ENCODE data around the gene CDH2. TPM values are rescaled to one million over a fixed set of nuclear protein-coding genes. Genes with fewer than 3 reads are reported as not detected.

CDH2 gene
- polyA plus RNA-seq, 1 donor from 2014 or later, result 199 TPM

DNA sequence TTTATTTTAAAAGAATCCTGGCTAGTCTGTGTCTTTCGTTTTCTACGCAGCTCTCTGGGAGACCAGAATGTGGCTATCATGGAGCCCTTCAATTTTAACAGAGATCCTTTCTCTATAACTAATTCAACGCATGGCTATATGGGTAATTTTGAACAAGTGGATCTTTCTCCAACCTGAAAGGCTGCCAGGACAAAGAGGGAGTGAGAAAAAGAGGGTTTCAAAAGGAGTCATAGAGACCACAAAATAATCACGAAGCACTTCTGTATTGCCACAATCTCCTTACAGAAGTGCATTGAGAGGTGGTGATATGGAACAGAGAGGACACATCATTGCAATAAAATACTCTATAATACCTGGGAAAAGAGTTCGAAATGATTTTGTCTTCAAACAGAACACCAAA, 21.7 kb upstream of the CDH2 start:
- Histone ChIP-seq H2AFZ (ENCODE audit: low read depth, low read length) (no peak overlapping the region), H3K9ac (ENCODE audit: low read length) (no peak overlapping the region), H3F3A (ENCODE audit: insufficient read depth, low read length, poor library complexity, severe bottlenecking) (no peaks in the 10 kb centered on the region), H3K27ac (ENCODE audit: low read length) (no peak overlapping the region), H4K20me1 (ENCODE audit: insufficient read depth) (no peaks in the 10 kb centered on the region), H3K9me3 (ENCODE audit: low read length) (no peaks in the 10 kb centered on the region), H3K4me3 (ENCODE audit: low read length) (no peak overlapping the region), H3K4me2 (ENCODE audit: low read length) (no peak overlapping the region), H3K36me3 (ENCODE audit: insufficient read depth, low read length) (no peaks in the 10 kb centered on the region), H3K79me2 (replicated peaks; ENCODE audit: insufficient read depth, low read length) (no peaks in the 10 kb centered on the region), H3K27me3 (ENCODE audit: insufficient read depth, low read depth, low read length) (no peaks in the 10 kb centered on the region), H3K9me2 (ENCODE audit: insufficient read depth, low read length) (no peaks in the 10 kb centered on the region)
- no peak for TF ChIP-seq MXI1 (conservative IDR thresholded peaks at IDR 0.05; ENCODE audit: poor library complexity, severe bottlenecking)
- TF ChIP-seq RAD21 (conservative IDR thresholded peaks at IDR 0.05), result no peak
- TF ChIP-seq SMC3 (conservative IDR thresholded peaks at IDR 0.05; ENCODE audit: poor library complexity), result no peak
- no peak for TF ChIP-seq REST (IDR thresholded peaks at IDR 0.05; ENCODE audit: borderline replicate concordance)
- no peak for TF ChIP-seq TAF1 (IDR thresholded peaks at IDR 0.05; ENCODE audit: low read depth)
- no peak for TF ChIP-seq CTCF (IDR thresholded peaks at IDR 0.05; ENCODE audit: poor library complexity, severe bottlenecking)
- no peak for TF ChIP-seq POLR2AphosphoS5 (IDR thresholded peaks at IDR 0.05)
- TF ChIP-seq EP300 (conservative IDR thresholded peaks at IDR 0.05; ENCODE audit: poor library complexity, severe bottlenecking), result no peak
- TF ChIP-seq EZH2 (IDR thresholded peaks at IDR 0.05; ENCODE audit: borderline replicate concordance, insufficient read depth, low read length, poor library complexity, severe bottlenecking), result no peak

- Histone ChIP-seq H2AFZ (ENCODE audit: low read depth, low read length) (no peak overlapping the region), H3K79me2 (replicated peaks; ENCODE audit: insufficient read depth, low read length) (no peaks in the 10 kb centered on the region), H3K36me3 (ENCODE audit: insufficient read depth, low read length) (no peaks in the 10 kb centered on the region), H3K4me2 (ENCODE audit: low read length) (no peak overlapping the region), H3K27me3 (ENCODE audit: insufficient read depth, low read depth, low read length) (no peaks in the 10 kb centered on the region), H4K20me1 (ENCODE audit: insufficient read depth) (no peaks in the 10 kb centered on the region), H3K9ac (ENCODE audit: low read length) (no peak overlapping the region), H3F3A (ENCODE audit: insufficient read depth, low read length, poor library complexity, severe bottlenecking) (no peaks in the 10 kb centered on the region), H3K4me3 (ENCODE audit: low read length) (no peak overlapping the region), H3K9me2 (ENCODE audit: insufficient read depth, low read length) (no peaks in the 10 kb centered on the region), H3K9me3 (ENCODE audit: low read length) (no peaks in the 10 kb centered on the region), H3K27ac (ENCODE audit: low read length) (no peak overlapping the region)
- TF ChIP-seq POLR2AphosphoS5 (IDR thresholded peaks at IDR 0.05) (no peak), CTCF (IDR thresholded peaks at IDR 0.05; ENCODE audit: poor library complexity, severe bottlenecking) (no peak), SMC3 (conservative IDR thresholded peaks at IDR 0.05; ENCODE audit: poor library complexity) (no peak), MXI1 (conservative IDR thresholded peaks at IDR 0.05; ENCODE audit: poor library complexity, severe bottlenecking) (no peak), RAD21 (conservative IDR thresholded peaks at IDR 0.05) (no peak), REST (IDR thresholded peaks at IDR 0.05; ENCODE audit: borderline replicate concordance) (no peak)
Measured at GRCh38 chr18:28193177-28193778, 16.3 kb upstream of the CDH2 start.
